GM23248 (cell line): Measurements from ENCODE around the gene PLEKHH3. TPM values are rescaled to one million over a fixed set of nuclear protein-coding genes. Genes with fewer than 3 reads are reported as not detected.

Experiments
- DNase-seq: peaks from one replicate; pipeline ENCODE4 v3.0.0-alpha.2; 2015
- H2AFZ ChIP-seq: fragments of 200-600 bp; sonication (generic); 2 replicates; pipeline ENCODE4 v1.6.1; 2016; ENCODE audit warnings: antibody characterized with exemption
- H3F3A ChIP-seq: fragments of 200-600 bp; sonication (generic); 2 replicates; pipeline ENCODE4 v1.6.1; 2016; ENCODE audit warnings: mild to moderate bottlenecking, antibody characterized with exemption, mixed run types; ENCODE audit not compliant: insufficient read depth
- H3K27ac ChIP-seq: fragments of 200-600 bp; sonication (generic); 2 replicates; pipeline ENCODE4 v1.5.1; 2016; ENCODE audit warnings: mild to moderate bottlenecking
- H3K27me3 ChIP-seq: fragments of 200-600 bp; sonication (generic); replicated peaks from 2 replicates; pipeline ENCODE4 v1.6.1; 2016; ENCODE audit warnings: mild to moderate bottlenecking; ENCODE audit not compliant: insufficient read depth
- H3K36me3 ChIP-seq: fragments of 200-600 bp; sonication (generic); 2 replicates; pipeline ENCODE4 v1.6.1; 2016; ENCODE audit warnings: low read depth, mild to moderate bottlenecking
- H3K4me1 ChIP-seq: fragments of 200-600 bp; sonication (generic); 2 replicates; pipeline ENCODE4 v1.6.1; 2016; ENCODE audit warnings: mild to moderate bottlenecking; ENCODE audit not compliant: insufficient read depth
- H3K4me2 ChIP-seq: fragments of 200-600 bp; sonication (generic); one replicate; pipeline ENCODE4 v1.6.1; 2016; ENCODE audit warnings: mild to moderate bottlenecking; ENCODE audit not compliant: unreplicated experiment
- H3K4me3 ChIP-seq: fragments of 200-600 bp; sonication (generic); 2 replicates; pipeline ENCODE4 v1.5.1; 2016; ENCODE audit warnings: mild to moderate bottlenecking
- H3K79me2 ChIP-seq: fragments of 200-600 bp; sonication (generic); 2 replicates; pipeline ENCODE4 v1.6.1; 2016; ENCODE audit warnings: mild to moderate bottlenecking; ENCODE audit not compliant: insufficient read depth
- H3K9ac ChIP-seq: fragments of 200-600 bp; sonication (generic); 2 replicates; pipeline ENCODE4 v1.6.1; 2016; ENCODE audit warnings: mild to moderate bottlenecking
- H3K9me2 ChIP-seq: fragments of 200-600 bp; sonication (generic); 2 replicates; pipeline ENCODE4 v1.6.1; 2016; ENCODE audit warnings: mixed run types, mild to moderate bottlenecking, moderate library complexity; ENCODE audit not compliant: insufficient read depth
- H3K9me3 ChIP-seq: fragments of 200-600 bp; sonication (generic); one replicate; pipeline ENCODE4 v1.6.1; 2017; ENCODE audit warnings: low read depth
- H4K20me1 ChIP-seq: fragments of 200-600 bp; sonication (generic); 2 replicates; pipeline ENCODE4 v1.6.0; 2016; ENCODE audit not compliant: insufficient read depth
- EZH2 ChIP-seq: fragments of 200-600 bp; sonication (generic); IDR thresholded peaks from 2 replicates; pipeline ENCODE4 v1.6.1; 2018; ENCODE audit warnings: antibody characterized with exemption, mild to moderate bottlenecking; ENCODE audit not compliant: insufficient read depth, poor library complexity, severe bottlenecking
- EZH2phosphoT487 ChIP-seq: fragments of 200-600 bp; sonication (generic); IDR thresholded peaks from 2 replicates; pipeline ENCODE4 v1.6.1; 2018; ENCODE audit warnings: antibody characterized with exemption, moderate library complexity, mild to moderate bottlenecking, low read depth; ENCODE audit not compliant: insufficient read depth
- WGBS, 2 experiments: methylation state at CpG; one replicate each; pipeline ENCODE4 v1.1.6; 2015 to 2017; ENCODE audit warnings: low lambda C conversion rate in 2 of 2, low coverage in 1 of 2; ENCODE audit errors: missing lambda C conversion rate in 2 of 2; 5-methylcytosine and 5-hydroxymethylcytosine counted together
- in situ Hi-C: fragments of 300-500 bp; cut with MboI; formaldehyde crosslinking; loops from 2 replicates; pipeline ENCODE4 v1.15.0; 2020
- polyA plus RNA-seq: library from polyadenylated mRNA; unstranded; fragments of >200 nt; fragmentation: Nextera tagmentation; extraction: Ambion mirVana; gene quantifications from 2 replicates; pipeline ENCODE4 v1.2.1, GENCODE V29; 2016
- total RNA-seq: library from RNA; depleted of rRNA; stranded (reverse); fragments of >200 nt; shearing (Covaris generic); gene quantifications from 2 replicates; pipeline ENCODE4 v1.2.3, GENCODE V29; 2014

PLEKHH3 gene
- total and polyA plus RNA-seq, 2 experiments from 2014 or later = 6.4 to 19.0 TPM

DNA sequence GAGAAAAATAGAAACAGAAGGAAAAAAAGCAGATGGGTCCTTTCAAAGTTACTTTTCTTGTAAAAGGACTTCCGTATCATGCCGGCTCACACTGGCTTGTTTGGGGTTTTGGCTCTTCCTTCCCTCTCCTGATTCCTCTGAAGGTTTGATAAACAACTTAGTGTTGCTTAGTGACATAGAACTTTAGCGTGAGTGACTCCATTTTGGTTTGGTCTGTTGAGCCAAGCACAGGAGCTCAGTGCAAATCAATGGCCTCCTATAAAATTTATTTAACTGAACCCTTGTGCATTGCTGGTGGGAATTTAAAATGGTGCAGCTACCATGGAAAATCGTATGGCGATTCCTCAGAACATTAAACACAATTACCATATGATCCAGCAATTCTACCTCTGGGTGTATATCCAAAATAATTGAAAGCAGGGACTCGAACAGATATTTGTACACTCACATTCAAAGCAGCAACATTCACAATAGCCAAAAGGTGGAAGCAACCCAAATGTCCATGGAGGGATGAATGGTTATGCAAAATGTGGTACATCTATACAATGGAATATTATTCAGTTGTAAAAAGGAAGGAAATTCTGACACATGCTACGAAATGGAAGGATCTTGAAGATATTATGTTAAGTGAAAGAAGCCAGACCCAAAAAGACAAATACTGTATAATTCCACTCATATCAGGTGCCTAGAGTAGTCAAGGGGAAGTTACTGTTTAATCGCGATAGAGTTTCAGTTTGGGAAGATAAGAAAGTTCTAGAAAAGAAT lies 18.8 kb downstream of the PLEKHH3 start:
- Histone ChIP-seq H3F3A (peaks cover 39% of the 10 kb centered on the region), H3K36me3 (peaks cover 9% of the 10 kb centered on the region), H2AFZ (peak overlapping the region; percentile 93), H3K4me3 (no peak overlapping the region), H3K9me3 (no peaks in the 10 kb centered on the region), H3K9me2 (no peaks in the 10 kb centered on the region), H3K27ac (no peak overlapping the region), H3K4me2 (no peak overlapping the region), H3K79me2 (peaks cover 24% of the 10 kb centered on the region), H4K20me1 (no peaks in the 10 kb centered on the region), H3K4me1 (peaks cover 23% of the 10 kb centered on the region), H3K9ac (no peak overlapping the region), H3K27me3 (no peaks in the 10 kb centered on the region)
- DNase-seq = no peak
- WGBS, 2 experiments = 87 to 89% methylated on average over 9 of the region's 9 CpGs
- TF ChIP-seq EZH2phosphoT487 = no peak
- no peak for TF ChIP-seq EZH2
- in situ Hi-C loops = no loop called here

DNA sequence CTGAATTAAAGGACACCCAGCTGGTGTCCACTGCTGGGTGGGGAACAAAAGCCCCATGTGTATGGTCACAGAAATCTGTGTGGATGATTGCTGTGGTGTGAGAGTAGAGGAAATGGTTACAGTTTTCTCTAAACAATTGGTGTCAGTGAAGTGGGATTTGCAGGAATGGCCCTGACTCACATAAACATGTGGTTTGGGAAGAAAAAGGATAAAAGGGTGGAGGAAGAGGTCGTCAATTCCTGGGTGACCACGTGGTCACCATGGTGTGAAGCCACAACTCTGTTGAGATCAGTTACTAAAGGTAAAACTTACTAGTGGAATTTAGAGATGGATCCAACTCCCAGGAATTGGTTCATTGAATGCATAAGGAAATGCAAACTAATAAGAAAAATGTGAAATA lies 21.3 kb downstream of the PLEKHH3 start:
- no peak for TF ChIP-seq EZH2
- no peak for TF ChIP-seq EZH2phosphoT487
- Histone ChIP-seq H3K4me3 (no peak overlapping the region), H3K9me2 (no peaks in the 10 kb centered on the region), H2AFZ (0 out of 2 replicates have a peak overlapping the region, but pooled peaks have one; percentile 3), H3K9ac (no peak overlapping the region), H4K20me1 (no peaks in the 10 kb centered on the region), H3K4me2 (peak overlapping the region; percentile 2), H3K27ac (peak overlapping the region; percentile 45), H3K4me1 (peaks cover 14% of the 10 kb centered on the region), H3K79me2 (peaks cover 5% of the 10 kb centered on the region; the same call in 1 of the 2 replicates), H3K36me3 (no peaks in the 10 kb centered on the region), H3K9me3 (no peaks in the 10 kb centered on the region), H3K27me3 (no peaks in the 10 kb centered on the region), H3F3A (peaks cover 33% of the 10 kb centered on the region)
- peak; percentile 55 for DNase-seq
- in situ Hi-C loops = no loop called here
- 18 to 19% methylated on average over 2 of the region's 2 CpGs for WGBS, 2 experiments

DNA sequence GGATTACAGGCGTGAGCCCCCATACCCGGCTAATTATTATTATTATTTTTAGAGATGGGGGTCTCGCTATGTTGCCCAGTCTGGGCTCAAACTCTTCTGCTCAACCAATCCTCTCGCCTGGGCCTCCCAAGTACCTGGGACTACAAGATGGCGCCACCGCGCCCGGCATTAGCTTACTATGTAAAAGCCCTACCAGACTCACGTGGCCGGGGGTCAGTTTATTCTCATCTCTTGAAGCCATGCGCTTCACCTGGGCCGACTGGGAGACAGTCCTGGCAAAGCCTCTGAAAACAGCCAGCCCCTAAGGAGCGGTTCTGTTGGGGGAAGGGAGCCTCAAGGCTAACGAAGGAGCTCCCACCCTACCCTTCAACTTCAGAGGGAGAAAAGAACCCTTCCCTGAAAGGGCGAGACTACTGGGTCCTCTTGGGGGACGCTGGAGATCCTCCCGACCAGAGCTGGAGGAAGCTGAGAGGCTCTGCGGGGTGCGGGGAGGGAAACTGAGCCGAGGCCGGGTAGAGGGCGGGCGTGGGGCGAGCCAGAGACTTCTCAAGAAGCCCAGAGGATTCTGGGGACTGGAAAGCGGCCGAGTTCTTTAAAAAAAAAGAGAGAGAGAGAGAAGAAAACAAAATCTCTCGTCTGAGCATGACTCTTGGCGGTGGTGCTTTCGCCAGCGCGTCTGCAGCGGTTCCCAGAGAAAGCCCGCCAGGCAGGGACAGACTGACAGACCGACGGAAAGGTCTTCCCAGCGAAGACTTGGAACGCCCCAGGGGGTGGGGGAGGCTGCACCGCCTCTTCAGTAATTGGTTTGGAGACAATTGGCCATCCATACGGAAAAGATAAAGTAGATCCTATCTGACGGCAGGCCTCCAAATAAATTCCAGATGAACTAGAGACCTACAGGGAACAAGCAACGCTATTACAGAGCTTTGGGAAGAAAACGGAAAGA lies 23.3 kb downstream of the PLEKHH3 start:
- Histone ChIP-seq H2AFZ (peak overlapping the region; percentile 97), H3K9ac (peak overlapping the region; percentile 77), H3K79me2 (no peaks in the 10 kb centered on the region), H3K9me2 (no peaks in the 10 kb centered on the region), H4K20me1 (no peaks in the 10 kb centered on the region), H3K4me3 (peak overlapping the region; percentile 66), H3K4me2 (peak overlapping the region; percentile 86), H3K27me3 (no peaks in the 10 kb centered on the region), H3K36me3 (no peaks in the 10 kb centered on the region), H3F3A (peaks cover 29% of the 10 kb centered on the region), H3K27ac (peak overlapping the region; percentile 48), H3K9me3 (no peaks in the 10 kb centered on the region), H3K4me1 (peaks cover 9% of the 10 kb centered on the region)
- peak; percentile 87 for DNase-seq
- in situ Hi-C loops = no loop called here
- no peak for TF ChIP-seq EZH2phosphoT487
- TF ChIP-seq EZH2 = no peak
- 25% methylated on average over 42 of the region's 42 CpGs for WGBS, 2 experiments

DNA sequence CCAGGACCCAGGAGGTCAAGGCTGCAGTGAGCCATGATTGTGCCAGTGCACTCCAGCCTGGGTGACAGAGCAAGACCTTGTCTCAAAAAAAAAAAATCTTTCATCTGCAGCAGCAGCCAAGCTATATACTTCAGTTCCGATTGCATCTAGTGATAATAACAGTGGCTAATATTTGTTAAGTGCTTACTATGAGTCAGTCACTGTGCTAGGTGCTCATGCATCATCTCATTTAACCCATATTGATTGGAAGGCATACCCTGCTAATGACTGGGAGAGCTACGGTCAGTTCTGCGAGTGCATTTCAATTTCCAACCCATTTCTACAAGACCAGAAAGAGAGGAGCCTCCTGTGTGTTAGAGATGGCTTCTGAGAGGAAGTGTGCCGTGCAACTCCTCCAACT lies 25.4 kb downstream of the PLEKHH3 start:
- 84 to 86% methylated on average over 4 of the region's 4 CpGs for WGBS, 2 experiments
- Histone ChIP-seq H3K9me2 (no peaks in the 10 kb centered on the region), H3K27ac (no peak overlapping the region), H2AFZ (no peak overlapping the region), H3K79me2 (no peaks in the 10 kb centered on the region), H3K4me2 (no peak overlapping the region), H3K4me3 (no peak overlapping the region), H3K4me1 (peaks cover 9% of the 10 kb centered on the region), H3K27me3 (no peaks in the 10 kb centered on the region), H3K36me3 (no peaks in the 10 kb centered on the region), H3K9ac (no peak overlapping the region), H3F3A (peaks cover 24% of the 10 kb centered on the region; the same call in 1 of the 2 replicates), H3K9me3 (no peaks in the 10 kb centered on the region), H4K20me1 (no peaks in the 10 kb centered on the region)
- in situ Hi-C loops = no loop called here
- TF ChIP-seq EZH2phosphoT487 = no peak
- TF ChIP-seq EZH2 = no peak
- DNase-seq = no peak
